ENCODE data around the gene ZFR. TPM values are rescaled to one million over a fixed set of nuclear protein-coding genes. Genes with fewer than 3 reads are reported as not detected.

The ZFR gene
- total RNA-seq, 3 donors from 2014 or later, result 91.4 to 140 (median 108) TPM

DNA sequence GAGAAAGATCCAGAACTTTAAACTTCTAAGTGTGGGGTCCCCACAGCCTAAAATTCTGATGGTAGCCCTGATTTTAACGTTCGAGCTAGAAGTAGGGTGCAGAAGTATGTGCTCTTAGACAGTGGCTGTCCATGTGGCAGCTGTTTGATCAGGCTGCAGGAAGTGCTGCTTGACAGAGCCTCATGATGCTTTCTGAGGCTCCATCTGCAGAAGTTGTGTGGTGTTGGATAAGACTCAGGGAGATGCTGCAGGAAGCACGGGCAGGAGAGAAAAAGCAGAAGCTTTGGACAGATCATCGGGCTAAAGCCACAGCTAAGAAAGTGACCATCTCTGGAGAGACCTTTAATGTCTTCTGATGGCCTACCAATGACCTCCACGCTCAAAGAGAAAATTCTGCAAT, 139.9 kb downstream of the ZFR start:
- no peak for DNase-seq (ENCODE audit: low spot score in 2 of 2)
- no peaks in the 10 kb centered on the region for H3K27me3 ChIP-seq
- H3K4me1 ChIP-seq, result no peaks in the 10 kb centered on the region
- TF ChIP-seq, protein P1, sequence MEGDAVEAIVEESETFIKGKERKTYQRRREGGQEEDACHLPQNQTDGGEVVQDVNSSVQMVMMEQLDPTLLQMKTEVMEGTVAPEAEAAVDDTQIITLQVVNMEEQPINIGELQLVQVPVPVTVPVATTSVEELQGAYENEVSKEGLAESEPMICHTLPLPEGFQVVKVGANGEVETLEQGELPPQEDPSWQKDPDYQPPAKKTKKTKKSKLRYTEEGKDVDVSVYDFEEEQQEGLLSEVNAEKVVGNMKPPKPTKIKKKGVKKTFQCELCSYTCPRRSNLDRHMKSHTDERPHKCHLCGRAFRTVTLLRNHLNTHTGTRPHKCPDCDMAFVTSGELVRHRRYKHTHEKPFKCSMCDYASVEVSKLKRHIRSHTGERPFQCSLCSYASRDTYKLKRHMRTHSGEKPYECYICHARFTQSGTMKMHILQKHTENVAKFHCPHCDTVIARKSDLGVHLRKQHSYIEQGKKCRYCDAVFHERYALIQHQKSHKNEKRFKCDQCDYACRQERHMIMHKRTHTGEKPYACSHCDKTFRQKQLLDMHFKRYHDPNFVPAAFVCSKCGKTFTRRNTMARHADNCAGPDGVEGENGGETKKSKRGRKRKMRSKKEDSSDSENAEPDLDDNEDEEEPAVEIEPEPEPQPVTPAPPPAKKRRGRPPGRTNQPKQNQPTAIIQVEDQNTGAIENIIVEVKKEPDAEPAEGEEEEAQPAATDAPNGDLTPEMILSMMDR (IDR thresholded peaks at IDR 0.05), result no peak
- no peak for TF ChIP-seq POLR2A (IDR thresholded peaks at IDR 0.05)
- no peak for TF ChIP-seq POLR2AphosphoS5 (IDR thresholded peaks at IDR 0.05)
- intact Hi-C loops (cut with DNase I; ENCODE audit: low total_unique reads), result no loop called here
- H3K36me3 ChIP-seq, result no peaks in the 10 kb centered on the region
- no peak overlapping the region for H3K4me3 ChIP-seq
- H3K27ac ChIP-seq, result no peak overlapping the region
- no peaks in the 10 kb centered on the region for H3K9me3 ChIP-seq

Other genes starting within 250 kb of the ZFR start
- 10 to 100 TPM; 40.0 to 61.3 (median 43.0) TPM for gene MTMR12, start 131.8 kb downstream of the ZFR start, total RNA-seq
- gene SUB1, start 140.8 kb upstream of the ZFR start, total RNA-seq, result 100 to 1,000 TPM; 152 to 230 (median 201) TPM